ENCODE results near the gene PARVG.

The PARVG gene

DNA sequence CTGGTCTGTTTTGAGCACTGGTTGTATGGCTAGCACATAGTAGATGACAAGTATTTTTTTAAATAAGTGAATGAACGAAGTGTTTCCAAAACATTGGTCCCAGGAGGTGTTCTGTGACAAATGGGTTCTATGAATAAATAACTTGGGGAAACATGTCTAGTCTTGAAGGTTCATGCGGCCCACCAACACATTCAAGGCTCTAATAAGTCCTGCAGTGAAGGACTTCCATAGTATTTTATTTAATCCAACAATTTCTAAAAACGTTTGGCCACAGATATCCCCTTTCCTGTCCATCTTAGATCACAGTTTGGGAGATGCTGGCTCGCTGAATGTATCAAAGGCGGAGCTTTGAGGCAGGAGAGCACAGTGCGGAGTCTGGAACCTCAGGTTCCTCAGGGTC, 22.5 kb downstream of the PARVG start:
- TF ChIP-seq, protein P1, sequence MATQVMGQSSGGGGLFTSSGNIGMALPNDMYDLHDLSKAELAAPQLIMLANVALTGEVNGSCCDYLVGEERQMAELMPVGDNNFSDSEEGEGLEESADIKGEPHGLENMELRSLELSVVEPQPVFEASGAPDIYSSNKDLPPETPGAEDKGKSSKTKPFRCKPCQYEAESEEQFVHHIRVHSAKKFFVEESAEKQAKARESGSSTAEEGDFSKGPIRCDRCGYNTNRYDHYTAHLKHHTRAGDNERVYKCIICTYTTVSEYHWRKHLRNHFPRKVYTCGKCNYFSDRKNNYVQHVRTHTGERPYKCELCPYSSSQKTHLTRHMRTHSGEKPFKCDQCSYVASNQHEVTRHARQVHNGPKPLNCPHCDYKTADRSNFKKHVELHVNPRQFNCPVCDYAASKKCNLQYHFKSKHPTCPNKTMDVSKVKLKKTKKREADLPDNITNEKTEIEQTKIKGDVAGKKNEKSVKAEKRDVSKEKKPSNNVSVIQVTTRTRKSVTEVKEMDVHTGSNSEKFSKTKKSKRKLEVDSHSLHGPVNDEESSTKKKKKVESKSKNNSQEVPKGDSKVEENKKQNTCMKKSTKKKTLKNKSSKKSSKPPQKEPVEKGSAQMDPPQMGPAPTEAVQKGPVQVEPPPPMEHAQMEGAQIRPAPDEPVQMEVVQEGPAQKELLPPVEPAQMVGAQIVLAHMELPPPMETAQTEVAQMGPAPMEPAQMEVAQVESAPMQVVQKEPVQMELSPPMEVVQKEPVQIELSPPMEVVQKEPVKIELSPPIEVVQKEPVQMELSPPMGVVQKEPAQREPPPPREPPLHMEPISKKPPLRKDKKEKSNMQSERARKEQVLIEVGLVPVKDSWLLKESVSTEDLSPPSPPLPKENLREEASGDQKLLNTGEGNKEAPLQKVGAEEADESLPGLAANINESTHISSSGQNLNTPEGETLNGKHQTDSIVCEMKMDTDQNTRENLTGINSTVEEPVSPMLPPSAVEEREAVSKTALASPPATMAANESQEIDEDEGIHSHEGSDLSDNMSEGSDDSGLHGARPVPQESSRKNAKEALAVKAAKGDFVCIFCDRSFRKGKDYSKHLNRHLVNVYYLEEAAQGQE (IDR thresholded peaks at IDR 0.05; ENCODE audit: insufficient replicate concordance, low read depth) = no peak
- TF ChIP-seq POLR2AphosphoS5 (IDR thresholded peaks at IDR 0.05; ENCODE audit: low read depth) = no peak
- TF ChIP-seq SPI1 (IDR thresholded peaks at IDR 0.05; ENCODE audit: borderline replicate concordance, low read depth) = no peak
- TF ChIP-seq, protein P2, sequence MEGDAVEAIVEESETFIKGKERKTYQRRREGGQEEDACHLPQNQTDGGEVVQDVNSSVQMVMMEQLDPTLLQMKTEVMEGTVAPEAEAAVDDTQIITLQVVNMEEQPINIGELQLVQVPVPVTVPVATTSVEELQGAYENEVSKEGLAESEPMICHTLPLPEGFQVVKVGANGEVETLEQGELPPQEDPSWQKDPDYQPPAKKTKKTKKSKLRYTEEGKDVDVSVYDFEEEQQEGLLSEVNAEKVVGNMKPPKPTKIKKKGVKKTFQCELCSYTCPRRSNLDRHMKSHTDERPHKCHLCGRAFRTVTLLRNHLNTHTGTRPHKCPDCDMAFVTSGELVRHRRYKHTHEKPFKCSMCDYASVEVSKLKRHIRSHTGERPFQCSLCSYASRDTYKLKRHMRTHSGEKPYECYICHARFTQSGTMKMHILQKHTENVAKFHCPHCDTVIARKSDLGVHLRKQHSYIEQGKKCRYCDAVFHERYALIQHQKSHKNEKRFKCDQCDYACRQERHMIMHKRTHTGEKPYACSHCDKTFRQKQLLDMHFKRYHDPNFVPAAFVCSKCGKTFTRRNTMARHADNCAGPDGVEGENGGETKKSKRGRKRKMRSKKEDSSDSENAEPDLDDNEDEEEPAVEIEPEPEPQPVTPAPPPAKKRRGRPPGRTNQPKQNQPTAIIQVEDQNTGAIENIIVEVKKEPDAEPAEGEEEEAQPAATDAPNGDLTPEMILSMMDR (IDR thresholded peaks at IDR 0.05; ENCODE audit: insufficient read depth, low read length) = no peak
- TF ChIP-seq GABPA (IDR thresholded peaks at IDR 0.05; ENCODE audit: low read depth) = no peak
- no peak overlapping the region for H3K4me3 ChIP-seq (replicated peaks; ENCODE audit: insufficient read depth, low read length)
- no peaks in the 10 kb centered on the region for H3K27me3 ChIP-seq (ENCODE audit: insufficient read depth, poor library complexity, severe bottlenecking)

DNA sequence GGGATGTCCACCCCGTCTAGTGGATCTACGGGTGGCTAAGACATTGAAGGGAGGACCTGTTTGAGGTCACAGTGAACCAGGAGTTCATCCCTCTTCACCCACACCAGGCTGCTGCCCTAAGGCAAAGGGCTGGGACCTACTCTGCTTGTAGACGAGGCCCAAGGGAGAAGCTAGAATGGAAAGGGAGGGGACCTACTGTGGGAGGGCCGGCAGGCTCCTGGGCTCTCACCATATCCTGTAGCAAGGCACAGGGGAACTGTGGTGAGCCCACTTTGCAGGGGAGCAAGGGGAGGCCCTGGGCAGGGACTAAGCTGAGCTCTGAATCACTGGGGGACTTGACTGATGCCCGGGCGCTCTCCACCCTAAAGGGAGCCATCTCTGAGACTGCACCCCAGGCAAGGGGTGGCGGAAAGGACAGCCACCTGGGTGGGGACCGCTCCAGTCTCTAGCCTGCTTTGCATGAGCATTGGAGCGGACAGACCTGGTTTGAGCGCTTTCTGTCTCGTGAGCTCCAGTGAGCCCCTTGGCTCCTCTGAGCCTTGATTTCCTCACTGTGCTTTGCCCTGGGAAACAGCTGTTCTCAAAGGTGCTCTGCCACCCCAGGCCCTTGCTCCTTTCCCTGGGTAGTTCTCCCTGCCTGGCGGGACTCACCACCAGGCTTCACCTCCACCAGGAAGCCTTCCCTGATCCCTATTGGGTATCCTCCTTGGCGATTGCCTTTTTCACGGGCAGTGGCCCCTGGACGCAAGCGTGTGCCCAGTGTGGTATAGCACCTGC, 24.2 kb downstream of the PARVG start:
- H3K27me3 ChIP-seq (ENCODE audit: insufficient read depth, poor library complexity, severe bottlenecking) = no peaks in the 10 kb centered on the region
- no peak overlapping the region for H3K27ac ChIP-seq (replicated peaks)
- H3K4me3 ChIP-seq (replicated peaks; ENCODE audit: insufficient read depth, low read length) = no peak overlapping the region

More for the DNA sequence above, 22.5 kb downstream of the PARVG start:
- no peak for DNase-seq (ENCODE audit: low read depth in 1 of 2, low spot score in 1 of 2)
- no peak overlapping the region for H3K27ac ChIP-seq (replicated peaks)

DNA sequence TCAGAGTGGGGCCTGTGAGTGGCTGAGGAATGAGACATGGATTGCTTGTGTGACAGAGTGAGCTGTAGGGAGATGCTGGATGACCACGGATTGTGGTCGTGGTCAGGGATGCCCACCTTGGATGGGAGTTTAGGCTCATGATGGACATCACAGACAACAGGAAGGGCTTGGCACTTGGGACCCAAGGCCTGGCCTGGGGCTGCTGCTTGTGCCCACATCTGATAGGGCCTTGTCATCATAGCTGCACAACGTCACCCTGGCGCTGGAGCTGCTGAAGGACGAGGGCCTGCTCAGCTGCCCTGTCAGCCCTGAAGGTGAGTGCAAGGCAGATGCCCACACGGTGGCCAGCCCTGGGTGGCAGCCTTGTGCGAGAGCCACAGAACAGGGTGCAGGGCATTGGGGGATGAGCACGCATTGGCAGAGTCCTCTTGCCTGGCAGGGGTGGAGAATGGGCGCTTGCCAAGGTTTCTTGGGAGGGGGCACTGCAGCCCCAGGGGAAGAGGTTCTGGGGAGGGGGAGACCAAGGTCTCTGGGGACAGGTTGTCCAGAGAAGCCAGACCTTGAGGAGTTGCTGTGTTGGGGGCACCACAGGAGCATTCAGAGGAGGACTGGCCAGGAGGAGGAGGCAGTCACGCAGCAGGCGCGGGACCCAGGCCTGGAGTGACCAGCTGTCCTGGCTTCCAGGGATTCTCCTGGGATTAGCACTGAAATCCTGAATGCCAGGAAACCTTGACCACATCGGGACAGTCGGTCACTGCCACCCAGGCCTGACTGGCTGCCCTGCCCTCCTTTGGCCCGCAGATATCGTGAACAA, 25.0 kb downstream of the PARVG start:
- Histone ChIP-seq H3K27ac (replicated peaks) (no peak overlapping the region), H3K4me3 (replicated peaks; ENCODE audit: insufficient read depth, low read length) (no peak overlapping the region), H3K27me3 (ENCODE audit: insufficient read depth, poor library complexity, severe bottlenecking) (no peaks in the 10 kb centered on the region)
- no peak for TF ChIP-seq SPI1 (IDR thresholded peaks at IDR 0.05; ENCODE audit: borderline replicate concordance, low read depth)
- TF ChIP-seq, protein P1 (IDR thresholded peaks at IDR 0.05; ENCODE audit: insufficient replicate concordance, low read depth) = no peak
- no peak for TF ChIP-seq POLR2AphosphoS5 (IDR thresholded peaks at IDR 0.05; ENCODE audit: low read depth)
- TF ChIP-seq, protein P2 (IDR thresholded peaks at IDR 0.05; ENCODE audit: insufficient read depth, low read length) = no peak
- TF ChIP-seq GABPA (IDR thresholded peaks at IDR 0.05; ENCODE audit: low read depth) = no peak
- no peak for DNase-seq (ENCODE audit: low read depth in 1 of 2, low spot score in 1 of 2)

More for the DNA sequence above, 24.2 kb downstream of the PARVG start:
- TF ChIP-seq SPI1 (IDR thresholded peaks at IDR 0.05; ENCODE audit: borderline replicate concordance, low read depth) = no peak
- no peak for TF ChIP-seq GABPA (IDR thresholded peaks at IDR 0.05; ENCODE audit: low read depth)
- no peak for TF ChIP-seq POLR2AphosphoS5 (IDR thresholded peaks at IDR 0.05; ENCODE audit: low read depth)
- TF ChIP-seq, protein P2 (IDR thresholded peaks at IDR 0.05; ENCODE audit: insufficient read depth, low read length) = no peak
- TF ChIP-seq, protein P1 (IDR thresholded peaks at IDR 0.05; ENCODE audit: insufficient replicate concordance, low read depth) = no peak
- DNase-seq (ENCODE audit: low read depth in 1 of 2, low spot score in 1 of 2) = no peak

Data from HL-60 (cell line).